K562 (cell line): ENCODE measurements around the gene DGKZ. TPM values are rescaled to one million over a fixed set of nuclear protein-coding genes. Genes with fewer than 3 reads are reported as not detected.

Experiments
- CREM ChIP-seq: IDR thresholded peaks from 2 replicates; pipeline ENCODE4 v1.6.1; 2014; ENCODE audit warnings: antibody characterized with exemption, low read depth
- ETS2 ChIP-seq: IDR thresholded peaks from 2 replicates; pipeline ENCODE4 v1.6.1; 2016; ENCODE audit warnings: borderline replicate concordance, missing genetic modification characterization, mild to moderate bottlenecking, moderate library complexity, missing compliant biosample characterization; ENCODE audit not compliant: poor library complexity, severe bottlenecking
- RBFOX2 ChIP-seq: fragments of 200-400 bp; formaldehyde crosslinking; IDR thresholded peaks from 2 replicates; pipeline ENCODE4 v1.6.1; 2017; ENCODE audit warnings: low read depth, mild to moderate bottlenecking, low read length, moderate library complexity
- U2AF1 ChIP-seq: fragments of 200-400 bp; formaldehyde crosslinking; optimal IDR thresholded peaks from 2 replicates; pipeline ENCODE3; 2017; ENCODE audit warnings: mild to moderate bottlenecking, low read depth, low read length, moderate library complexity
- ZBTB2 ChIP-seq: fragments of 450-650 bp; IDR thresholded peaks from 2 replicates; pipeline ENCODE4 v1.6.1; 2016; ENCODE audit warnings: antibody characterized with exemption
- ZNF785 ChIP-seq: fragments of 250-450 bp; sonication (Bioruptor Pico); IDR thresholded peaks from 2 replicates; pipeline ENCODE4 v1.4.0; 2020; ENCODE audit warnings: mild to moderate bottlenecking
- polyA plus RNA-seq, 8 experiments: library from polyadenylated mRNA; depleted of rRNA in 4 of 8; stranded (reverse) in 5 of 8; unstranded in 3 of 8; fragments of >200 nt; fragmentation: Nextera tagmentation in 2 of 8; fragmentation: Illumina TruSeq in 1 of 8; extraction: Ambion mirVana in 2 of 8; extraction: Trizol in 1 of 8; gene quantifications; 2 replicates each; pipeline versions ENCODE4 v1.2.1 to v1.2.3, GENCODE V29; 2011 to 2014; ENCODE audit warnings: inconsistent platforms in 1 of 8, missing spikeins in 1 of 8
- total RNA-seq, 7 experiments: library from RNA; depleted of rRNA in 6 of 7; stranded (reverse); fragments of >200 nt in 6 of 7; fragmentation: Illumina TruSeq in 2 of 7; extraction: Trizol in 2 of 7; gene quantifications; 2 replicates each; pipeline versions ENCODE4 v1.2.1 to v1.2.3, GENCODE V29; 2011 to 2021; ENCODE audit warnings: low replicate concordance in 1 of 7
- TF ChIP-seq, protein P1 (sequence below): IDR thresholded peaks from 2 replicates; pipeline ENCODE4 v1.6.1; 2014; ENCODE audit warnings: antibody characterized with exemption

The DGKZ gene
- total and polyA plus RNA-seq, 9 of the 15 experiments (the other 6 are each of a cell fraction or from before 2014, with no cell fraction given): 0.51 to 100 (median 44.2) TPM

DNA sequence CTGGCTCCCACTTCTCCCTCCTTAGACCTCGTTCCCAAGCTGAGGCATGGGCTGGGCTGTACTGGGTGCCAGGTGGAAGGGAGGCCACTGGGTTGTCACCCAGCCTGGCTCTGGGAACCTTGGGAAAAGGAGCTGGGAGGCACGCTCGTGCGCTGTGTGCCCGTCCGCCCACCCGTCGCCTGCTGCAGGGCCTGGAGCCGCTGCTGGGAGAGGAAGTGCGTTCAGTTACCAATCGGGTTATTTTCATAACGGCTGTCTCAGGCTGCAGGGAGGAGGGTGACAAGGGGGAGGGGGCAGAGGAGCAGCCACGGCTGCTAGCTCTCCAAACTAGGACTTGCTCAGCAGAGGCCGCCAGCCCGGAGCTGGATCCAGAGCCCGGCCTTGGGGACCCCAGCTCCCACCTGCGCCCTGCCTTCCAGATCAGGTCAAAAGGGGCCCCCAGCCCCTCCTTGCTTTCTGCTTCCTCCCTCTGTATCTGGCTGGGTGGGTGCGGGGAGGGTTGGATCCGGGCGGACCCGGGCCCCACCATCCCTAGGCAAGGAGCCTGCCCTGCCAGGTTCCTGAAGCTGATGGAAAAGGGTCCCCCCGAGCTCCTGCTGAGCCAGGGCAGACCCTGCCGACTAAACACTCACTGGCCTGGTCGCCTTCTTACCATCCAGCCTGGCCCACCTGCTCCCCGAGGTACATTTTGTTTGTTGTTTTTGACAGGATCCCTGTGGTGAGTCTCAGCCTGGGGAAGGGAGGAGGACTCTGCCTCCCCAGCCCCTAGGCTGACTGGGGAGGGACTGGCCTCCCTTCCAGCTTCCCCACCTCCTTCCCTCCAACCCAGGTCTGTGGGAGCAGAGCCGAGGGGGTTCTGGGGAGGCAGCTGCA, 14.3 kb downstream of the DGKZ start (continued):
- TF ChIP-seq ETS2 (tag): no peak
- TF ChIP-seq, protein P1, sequence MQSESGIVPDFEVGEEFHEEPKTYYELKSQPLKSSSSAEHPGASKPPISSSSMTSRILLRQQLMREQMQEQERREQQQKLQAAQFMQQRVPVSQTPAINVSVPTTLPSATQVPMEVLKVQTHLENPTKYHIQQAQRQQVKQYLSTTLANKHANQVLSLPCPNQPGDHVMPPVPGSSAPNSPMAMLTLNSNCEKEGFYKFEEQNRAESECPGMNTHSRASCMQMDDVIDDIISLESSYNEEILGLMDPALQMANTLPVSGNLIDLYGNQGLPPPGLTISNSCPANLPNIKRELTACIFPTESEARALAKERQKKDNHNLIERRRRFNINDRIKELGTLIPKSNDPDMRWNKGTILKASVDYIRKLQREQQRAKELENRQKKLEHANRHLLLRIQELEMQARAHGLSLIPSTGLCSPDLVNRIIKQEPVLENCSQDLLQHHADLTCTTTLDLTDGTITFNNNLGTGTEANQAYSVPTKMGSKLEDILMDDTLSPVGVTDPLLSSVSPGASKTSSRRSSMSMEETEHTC: no peak
- no peak for TF ChIP-seq U2AF1
- TF ChIP-seq ZBTB2: 0 out of 2 replicates have a peak, but pooled peaks have one; percentile 25
- TF ChIP-seq ZNF785 (CRISPR knock-in tag): no peak
- TF ChIP-seq RBFOX2: peak; percentile 71
- peak; percentile 45; the same call in 1 of the 2 replicates for TF ChIP-seq CREM
